ENCODE measurements around the gene SNAPC5.

GRCh38 chr15:66456211-66456610 lies 41.4 kb downstream of the SNAPC5 start:
- TF ChIP-seq CTCF (IDR thresholded peaks at IDR 0.05) = no peak
- no peak for TF ChIP-seq POLR2A (IDR thresholded peaks at IDR 0.05)
- TF ChIP-seq POLR2AphosphoS5 (IDR thresholded peaks at IDR 0.05) = no peak
